Measurements from ENCODE around the gene PELI3. TPM values are rescaled to one million over a fixed set of nuclear protein-coding genes. Genes with fewer than 3 reads are reported as not detected.
A peak's percentile ranks its signal among the peaks of the same experiment; 100 is the strongest.

PELI3 gene
- total and polyA plus RNA-seq, 3 experiments from 2014 or later: 5.3 to 7.0 (median 6.6) TPM

DNA sequence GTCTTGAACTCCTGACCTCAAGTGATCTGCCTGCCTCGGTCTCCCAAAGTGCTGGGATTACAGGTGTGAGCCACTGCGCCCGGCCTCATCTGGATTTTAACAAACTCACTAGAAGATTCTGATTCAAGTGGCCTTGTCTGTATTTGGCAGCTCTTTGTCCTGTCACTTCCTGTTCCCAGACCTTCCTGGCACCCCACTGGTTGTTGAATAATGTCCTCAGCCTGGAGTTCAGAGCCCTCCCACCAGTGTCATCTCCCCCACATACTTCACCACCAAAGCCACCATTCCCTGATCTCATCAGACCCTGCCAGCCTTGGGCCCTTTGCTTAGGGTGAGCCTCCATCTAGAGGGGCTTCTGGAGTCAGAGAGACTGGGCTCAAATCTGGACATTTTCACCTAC, 3.3 kb downstream of the PELI3 start:
- H3K27ac ChIP-seq (ENCODE audit: low read depth, low read length): no peak overlapping the region
- POLR2A ChIA-PET: no interaction called here

DNA sequence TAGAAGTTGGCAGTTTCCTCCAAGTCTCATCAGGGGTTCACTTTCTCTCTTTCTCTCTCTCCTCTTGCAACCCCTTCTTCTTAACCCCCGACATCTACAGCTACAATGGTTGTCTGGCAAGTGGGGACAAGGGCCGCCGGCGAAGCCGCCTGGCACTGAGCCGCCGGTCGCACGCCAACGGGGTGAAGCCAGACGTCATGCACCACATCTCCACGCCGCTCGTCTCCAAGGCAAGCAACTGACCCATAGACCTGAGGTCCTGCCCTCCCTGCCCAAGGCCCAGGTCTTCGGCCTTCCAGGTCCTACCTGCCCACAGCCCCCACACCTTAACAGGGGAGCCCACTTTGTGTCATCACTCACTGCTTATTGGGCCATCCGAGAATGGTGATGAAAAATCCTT, 4.4 kb downstream of the PELI3 start:
- POLR2A ChIA-PET: no interaction called here
- no peak for DNase-seq
- H3K9me3 ChIP-seq (ENCODE audit: low read length): no peaks in the 10 kb centered on the region
- H3K4me3 Mint-ChIP-seq: no peak overlapping the region
- CTCF ChIA-PET: interaction anchor here (1.1 kb wide), 1 partner anchor 8 kb away, joined by 4 read pairs; no protein-coding TSS in a partner anchor
- H3K4me1 Mint-ChIP-seq: peaks cover 12 to 23% (median 17%) of the 10 kb centered on the region in 3 donors
- H3K36me3 ChIP-seq (ENCODE audit: insufficient read depth, low read length): no peaks in the 10 kb centered on the region
- peaks cover 11% of the 10 kb centered on the region for H3K4me1 ChIP-seq (ENCODE audit: insufficient read depth, low read length)
- H3K27me3 ChIP-seq (ENCODE audit: insufficient read depth, low read length, poor library complexity, severe bottlenecking): no peaks in the 10 kb centered on the region
- no peak overlapping the region for H3K27ac Mint-ChIP-seq
- H3K36me3 Mint-ChIP-seq: peaks cover 0 to 31% (median 0%) of the 10 kb centered on the region in 3 donors
- H3K27ac ChIP-seq (ENCODE audit: low read depth, low read length): no peak overlapping the region
- no peaks in the 10 kb centered on the region for H3K9me3 Mint-ChIP-seq
- no peaks in the 10 kb centered on the region for H3K27me3 Mint-ChIP-seq
- no peak overlapping the region for H3K4me3 ChIP-seq (ENCODE audit: low read length)

More for the DNA sequence above, 3.3 kb downstream of the PELI3 start:
- no peaks in the 10 kb centered on the region for H3K27me3 ChIP-seq (ENCODE audit: insufficient read depth, low read length, poor library complexity, severe bottlenecking)
- no peak for DNase-seq
- Mint-ChIP-seq H3K4me1 (peaks cover 18 to 28% (median 20%) of the 10 kb centered on the region in 3 donors), H3K27me3 (no peaks in the 10 kb centered on the region), H3K36me3 (peaks cover 0 to 31% (median 0%) of the 10 kb centered on the region in 3 donors), H3K9me3 (no peaks in the 10 kb centered on the region), H3K27ac (peak overlapping the region in 4 of 8 donors; percentile 32 to 78 (median 53)), H3K4me3 (peak overlapping the region in 3 of 7 donors; percentile 41 to 58 (median 47))
- H3K4me1 ChIP-seq (ENCODE audit: insufficient read depth, low read length): peaks cover 11% of the 10 kb centered on the region
- no peak overlapping the region for H3K4me3 ChIP-seq (ENCODE audit: low read length)
- no peaks in the 10 kb centered on the region for H3K9me3 ChIP-seq (ENCODE audit: low read length)
- H3K36me3 ChIP-seq (ENCODE audit: insufficient read depth, low read length): no peaks in the 10 kb centered on the region
- CTCF ChIA-PET: no interaction called here

DNA sequence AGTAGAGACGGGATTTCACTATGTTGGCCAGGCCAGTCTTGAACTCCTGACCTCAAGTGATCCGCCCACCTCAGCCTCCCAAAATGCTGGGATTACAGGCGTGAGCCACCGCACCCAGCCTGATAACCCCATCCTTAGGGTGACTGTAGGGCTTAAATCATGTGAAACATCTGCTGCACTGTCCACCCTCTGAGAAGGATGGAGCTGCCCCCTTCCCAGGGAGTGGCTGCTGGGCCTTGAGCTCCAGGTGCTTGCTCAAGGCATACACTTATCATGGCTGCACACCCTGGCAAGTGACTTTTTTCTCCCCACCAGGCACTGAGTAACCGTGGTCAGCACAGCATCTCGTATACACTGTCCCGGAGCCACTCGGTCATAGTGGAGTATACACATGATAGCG, 5.3 kb downstream of the PELI3 start:
- H3K36me3 ChIP-seq (ENCODE audit: insufficient read depth, low read length): no peaks in the 10 kb centered on the region
- H3K27me3 ChIP-seq (ENCODE audit: insufficient read depth, low read length, poor library complexity, severe bottlenecking): no peaks in the 10 kb centered on the region
- H3K27me3 Mint-ChIP-seq: no peaks in the 10 kb centered on the region
- peaks cover 11 to 18% (median 13%) of the 10 kb centered on the region in 3 donors for H3K4me1 Mint-ChIP-seq
- peaks cover 11% of the 10 kb centered on the region for H3K4me1 ChIP-seq (ENCODE audit: insufficient read depth, low read length)
- no peaks in the 10 kb centered on the region for H3K9me3 ChIP-seq (ENCODE audit: low read length)
- H3K27ac Mint-ChIP-seq: no peak overlapping the region
- H3K4me3 ChIP-seq (ENCODE audit: low read length): no peak overlapping the region
- no peak for DNase-seq
- ChIA-PET CTCF (interaction anchor here (1.0 to 1.1 kb wide), 2 partner anchors 7 to 206 kb away, joined by 3 to 4 read pairs; no protein-coding TSS in a partner anchor), POLR2A (no interaction called here)
- no peak overlapping the region for H3K4me3 Mint-ChIP-seq
- H3K27ac ChIP-seq (ENCODE audit: low read depth, low read length): no peak overlapping the region
- H3K36me3 Mint-ChIP-seq: peaks cover 0 to 39% (median 0%) of the 10 kb centered on the region in 3 donors
- no peaks in the 10 kb centered on the region for H3K9me3 Mint-ChIP-seq

- Mint-ChIP-seq H3K27me3 (no peaks in the 10 kb centered on the region), H3K36me3 (peaks cover 0 to 38% (median 0%) of the 10 kb centered on the region in 3 donors), H3K9me3 (no peaks in the 10 kb centered on the region), H3K4me3 (no peak overlapping the region), H3K27ac (peak overlapping the region in 1 of 8 donors; percentile 6), H3K4me1 (peaks cover 4 to 10% (median 8%) of the 10 kb centered on the region in 3 donors)
- Histone ChIP-seq H3K36me3 (ENCODE audit: insufficient read depth, low read length) (no peaks in the 10 kb centered on the region), H3K4me1 (ENCODE audit: insufficient read depth, low read length) (peaks cover 1% of the 10 kb centered on the region), H3K27ac (ENCODE audit: low read depth, low read length) (no peak overlapping the region), H3K9me3 (ENCODE audit: low read length) (no peaks in the 10 kb centered on the region), H3K4me3 (ENCODE audit: low read length) (no peak overlapping the region), H3K27me3 (ENCODE audit: insufficient read depth, low read length, poor library complexity, severe bottlenecking) (no peaks in the 10 kb centered on the region)
- CTCF ChIA-PET: no interaction called here
- no peak for DNase-seq
- POLR2A ChIA-PET: no interaction called here
Measured at GRCh38 chr11:66473167-66473566, 6.5 kb downstream of the PELI3 start.

- no peaks in the 10 kb centered on the region for H3K9me3 Mint-ChIP-seq
- CTCF ChIA-PET: no interaction called here
- peaks cover 5 to 10% (median 6%) of the 10 kb centered on the region in 3 donors for H3K4me1 Mint-ChIP-seq
Measured at GRCh38 chr11:66473608-66474515, 7.2 kb downstream of the PELI3 start.

DNA sequence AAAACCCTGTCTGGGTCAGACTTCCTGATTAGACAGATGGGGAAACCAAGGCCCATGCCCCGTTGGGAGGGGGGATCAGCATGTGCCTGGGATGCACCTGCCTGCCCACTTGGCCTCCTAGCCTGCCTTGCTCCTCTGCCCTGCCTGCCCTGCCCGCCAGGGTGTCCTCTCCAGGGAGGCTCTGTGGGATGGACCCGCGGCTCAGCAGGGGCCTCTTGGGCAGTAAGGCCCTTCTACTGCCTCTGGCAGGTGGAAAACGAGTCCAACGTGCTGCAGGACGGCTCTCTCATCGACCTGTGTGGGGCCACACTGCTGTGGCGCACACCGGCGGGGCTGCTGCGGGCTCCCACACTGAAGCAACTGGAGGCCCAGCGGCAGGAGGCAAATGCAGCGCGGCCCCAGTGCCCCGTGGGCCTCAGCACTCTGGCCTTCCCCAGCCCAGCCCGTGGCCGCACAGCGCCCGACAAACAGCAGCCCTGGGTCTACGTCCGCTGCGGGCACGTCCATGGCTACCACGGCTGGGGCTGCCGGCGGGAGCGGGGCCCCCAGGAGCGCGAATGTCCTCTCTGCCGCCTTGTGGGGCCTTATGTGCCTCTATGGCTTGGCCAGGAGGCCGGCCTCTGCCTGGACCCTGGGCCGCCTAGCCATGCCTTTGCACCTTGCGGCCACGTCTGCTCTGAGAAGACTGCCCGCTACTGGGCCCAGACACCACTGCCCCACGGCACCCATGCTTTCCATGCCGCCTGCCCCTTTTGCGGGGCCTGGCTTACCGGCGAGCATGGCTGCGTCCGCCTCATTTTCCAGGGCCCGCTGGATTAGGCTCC, 8.9 kb downstream of the PELI3 start:
- Mint-ChIP-seq H3K4me3 (no peak overlapping the region), H3K36me3 (peaks cover 0 to 38% (median 0%) of the 10 kb centered on the region in 3 donors), H3K4me1 (peaks cover 17 to 18% (median 18%) of the 10 kb centered on the region in 3 donors), H3K27ac (no peak overlapping the region), H3K27me3 (peaks cover 0 to 1% of the 10 kb centered on the region in 2 donors), H3K9me3 (no peaks in the 10 kb centered on the region)
- Histone ChIP-seq H3K36me3 (ENCODE audit: insufficient read depth, low read length) (no peaks in the 10 kb centered on the region), H3K27me3 (ENCODE audit: insufficient read depth, low read length, poor library complexity, severe bottlenecking) (no peaks in the 10 kb centered on the region), H3K9me3 (ENCODE audit: low read length) (no peaks in the 10 kb centered on the region), H3K27ac (ENCODE audit: low read depth, low read length) (no peak overlapping the region), H3K4me1 (ENCODE audit: insufficient read depth, low read length) (peaks cover 11% of the 10 kb centered on the region), H3K4me3 (ENCODE audit: low read length) (no peak overlapping the region)
- CTCF ChIA-PET: interaction anchor here (1.4 kb wide), 1 partner anchor 67 kb away, joined by 3 read pairs; no protein-coding TSS in a partner anchor
- no peak for DNase-seq
- POLR2A ChIA-PET: no interaction called here

More at GRCh38 chr11:66473608-66474515, 7.2 kb downstream of the PELI3 start:
- POLR2A ChIA-PET: no interaction called here
- Histone ChIP-seq H3K36me3 (ENCODE audit: insufficient read depth, low read length) (no peaks in the 10 kb centered on the region), H3K27me3 (ENCODE audit: insufficient read depth, low read length, poor library complexity, severe bottlenecking) (no peaks in the 10 kb centered on the region), H3K4me1 (ENCODE audit: insufficient read depth, low read length) (no peaks in the 10 kb centered on the region), H3K4me3 (ENCODE audit: low read length) (no peak overlapping the region), H3K9me3 (ENCODE audit: low read length) (no peaks in the 10 kb centered on the region), H3K27ac (ENCODE audit: low read depth, low read length) (no peak overlapping the region)
- Mint-ChIP-seq H3K27ac (peak overlapping the region in 1 of 8 donors; percentile 38), H3K4me3 (no peak overlapping the region), H3K36me3 (peaks cover 0 to 38% (median 0%) of the 10 kb centered on the region in 3 donors), H3K27me3 (no peaks in the 10 kb centered on the region)
- DNase-seq: no peak

- Mint-ChIP-seq H3K27me3 (peaks cover 0 to 1% of the 10 kb centered on the region in 2 donors), H3K9me3 (no peaks in the 10 kb centered on the region), H3K4me1 (peaks cover 22 to 23% (median 23%) of the 10 kb centered on the region in 3 donors), H3K36me3 (peaks cover 0 to 33% (median 0%) of the 10 kb centered on the region in 3 donors), H3K4me3 (peak overlapping the region in 1 of 7 donors; percentile 80), H3K27ac (peak overlapping the region in 2 of 8 donors; percentile 38 to 95)
- H3K9me3 ChIP-seq (ENCODE audit: low read length): no peaks in the 10 kb centered on the region
- POLR2A ChIA-PET: no interaction called here
- no peak overlapping the region for H3K4me3 ChIP-seq (ENCODE audit: low read length)
- no peak for DNase-seq
- H3K27ac ChIP-seq (ENCODE audit: low read depth, low read length): no peak overlapping the region
- peaks cover 18% of the 10 kb centered on the region for H3K4me1 ChIP-seq (ENCODE audit: insufficient read depth, low read length)
- CTCF ChIA-PET: interaction anchor here (1.4 kb wide), 1 partner anchor 68 kb away, joined by 3 read pairs; no protein-coding TSS in a partner anchor
- H3K36me3 ChIP-seq (ENCODE audit: insufficient read depth, low read length): no peaks in the 10 kb centered on the region
- H3K27me3 ChIP-seq (ENCODE audit: insufficient read depth, low read length, poor library complexity, severe bottlenecking): no peaks in the 10 kb centered on the region
Measured at GRCh38 chr11:66476173-66476840, 9.6 kb downstream of the PELI3 start.

Data from CD8-positive, alpha-beta memory T cell (primary cell).